ENCODE results near the gene ELL2. TPM values are rescaled to one million over a fixed set of nuclear protein-coding genes. Genes with fewer than 3 reads are reported as not detected.
A peak's percentile ranks its signal among the peaks of the same experiment; 100 is the strongest.
"Not testable (repeated sequence)": the region's sequence is repeated elsewhere in the genome, so short reads cannot be mapped to it uniquely, and the experiment has no call there.

Gene ELL2
- total RNA-seq, 1 donor from 2014 or later: 124 TPM

- Mint-ChIP-seq H3K9me3 (ENCODE audit: low read depth) (peaks cover 8% of the 10 kb centered on the region), H3K4me1 (ENCODE audit: low read depth) (peaks cover 4% of the 10 kb centered on the region), H3K4me3 (ENCODE audit: low read depth) (no peak overlapping the region), H3K27ac (no peak overlapping the region), H3K27me3 (no peaks in the 10 kb centered on the region), H3K36me3 (ENCODE audit: insufficient read depth) (no peaks in the 10 kb centered on the region)
- no peak for DNase-seq (ENCODE audit: low spot score, unreplicated experiment)
- no peak for TF ChIP-seq CTCF (IDR thresholded peaks at IDR 0.05; ENCODE audit: unreplicated experiment)
These were observed 90.4 kb downstream of the ELL2 start for GRCh38 chr5:95871146-95871806.

DNA sequence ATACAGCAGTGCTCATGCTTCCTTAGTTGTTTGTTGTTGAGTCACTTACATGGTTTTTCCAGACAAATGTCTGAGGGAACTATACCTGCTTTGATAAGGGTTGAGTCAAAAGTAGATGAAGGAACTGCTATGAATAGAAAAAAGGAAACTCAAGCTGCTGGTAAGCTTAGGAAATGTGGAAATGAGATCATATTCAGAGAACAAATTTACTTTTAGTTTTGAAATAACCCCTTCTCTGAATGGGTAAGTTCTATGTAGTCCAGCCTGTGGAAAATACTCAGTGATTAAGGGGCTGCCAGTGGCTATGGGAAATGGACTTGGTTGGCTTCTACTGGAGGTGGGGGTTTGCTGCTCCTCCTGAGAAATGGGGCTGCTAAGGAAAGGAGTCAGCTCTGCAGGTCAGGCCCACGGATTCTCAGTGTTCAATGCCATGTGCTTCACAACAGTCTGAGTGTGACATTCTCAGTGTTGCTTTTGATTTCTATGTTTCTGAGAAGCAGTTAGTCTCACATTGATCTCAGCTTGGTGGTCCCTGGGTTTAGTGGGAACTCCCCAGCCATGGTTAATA, 91.5 kb downstream of the ELL2 start:
- no peaks in the 10 kb centered on the region for H3K36me3 Mint-ChIP-seq (ENCODE audit: insufficient read depth)
- no peak for TF ChIP-seq CTCF (IDR thresholded peaks at IDR 0.05; ENCODE audit: unreplicated experiment)
- H3K4me1 Mint-ChIP-seq (ENCODE audit: low read depth): peaks cover 8% of the 10 kb centered on the region
- H3K4me3 Mint-ChIP-seq (ENCODE audit: low read depth): no peak overlapping the region
- H3K9me3 Mint-ChIP-seq (ENCODE audit: low read depth): peaks cover 8% of the 10 kb centered on the region
- peak overlapping the region; percentile 52 for H3K27ac Mint-ChIP-seq
- DNase-seq (ENCODE audit: low spot score, unreplicated experiment): no peak
- H3K27me3 Mint-ChIP-seq: no peaks in the 10 kb centered on the region

GRCh38 chr5:95869173-95869855, 92.3 kb downstream of the ELL2 start:
- peak overlapping the region; percentile 41 for H3K27ac Mint-ChIP-seq
- H3K4me3 Mint-ChIP-seq (ENCODE audit: low read depth): not testable (repeated sequence)

GRCh38 chr5:95868136-95868535, 93.5 kb downstream of the ELL2 start:
- peaks cover 24% of the 10 kb centered on the region for H3K4me1 Mint-ChIP-seq (ENCODE audit: low read depth)
- H3K9me3 Mint-ChIP-seq (ENCODE audit: low read depth): peaks cover 6% of the 10 kb centered on the region
- DNase-seq (ENCODE audit: low spot score, unreplicated experiment): no peak
- H3K36me3 Mint-ChIP-seq (ENCODE audit: insufficient read depth): no peaks in the 10 kb centered on the region
- TF ChIP-seq CTCF (IDR thresholded peaks at IDR 0.05; ENCODE audit: unreplicated experiment): no peak
- H3K27me3 Mint-ChIP-seq: no peaks in the 10 kb centered on the region
- H3K27ac Mint-ChIP-seq: no peak overlapping the region
- no peak overlapping the region for H3K4me3 Mint-ChIP-seq (ENCODE audit: low read depth)

More at GRCh38 chr5:95869173-95869855, 92.3 kb downstream of the ELL2 start:
- H3K27me3 Mint-ChIP-seq; H3K36me3 Mint-ChIP-seq (ENCODE audit: insufficient read depth); DNase-seq (ENCODE audit: low spot score, unreplicated experiment): not testable (repeated sequence)
- Mint-ChIP-seq H3K4me1 (ENCODE audit: low read depth) (peaks cover 15% of the 10 kb centered on the region), H3K9me3 (ENCODE audit: low read depth) (peaks cover 10% of the 10 kb centered on the region)

DNA sequence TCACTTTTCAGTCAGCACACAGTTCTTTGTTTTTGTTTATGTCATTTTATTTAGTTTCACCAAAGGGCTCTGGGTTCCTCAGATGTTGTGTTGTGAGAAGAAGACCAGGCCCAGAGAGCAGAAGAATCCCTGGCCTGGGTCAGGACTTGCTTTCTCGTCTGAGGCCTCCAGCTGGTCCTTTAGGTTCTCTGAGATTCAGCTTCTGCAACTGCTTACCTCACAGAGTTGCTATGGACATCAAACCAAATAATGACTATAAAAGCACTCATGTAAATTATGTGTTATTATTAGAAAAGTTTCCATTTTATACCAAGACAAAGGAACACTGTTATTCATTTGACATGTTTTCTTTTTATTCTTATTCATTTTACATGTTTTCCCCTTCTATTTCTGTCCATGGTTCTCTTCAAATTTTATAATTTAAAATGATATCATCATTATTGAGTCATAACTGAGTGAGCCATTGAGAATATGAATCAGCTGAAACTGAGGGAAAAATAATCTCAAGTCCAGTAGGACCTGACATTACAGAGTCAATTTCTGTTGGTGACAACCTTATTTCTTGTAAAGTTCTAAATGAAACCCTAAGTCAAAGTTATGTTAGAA, 95.1 kb downstream of the ELL2 start:
- no peaks in the 10 kb centered on the region for H3K36me3 Mint-ChIP-seq (ENCODE audit: insufficient read depth)
- DNase-seq (ENCODE audit: low spot score, unreplicated experiment): no peak
- H3K27ac Mint-ChIP-seq: no peak overlapping the region
- H3K9me3 Mint-ChIP-seq (ENCODE audit: low read depth): peaks cover 6% of the 10 kb centered on the region
- no peaks in the 10 kb centered on the region for H3K27me3 Mint-ChIP-seq
- no peak for TF ChIP-seq CTCF (IDR thresholded peaks at IDR 0.05; ENCODE audit: unreplicated experiment)
- H3K4me3 Mint-ChIP-seq (ENCODE audit: low read depth): no peak overlapping the region
- H3K4me1 Mint-ChIP-seq (ENCODE audit: low read depth): peaks cover 38% of the 10 kb centered on the region

Measured in progenitor cell of endocrine pancreas (in vitro differentiated cells).